K562 (cell line): ENCODE data around the gene AGAP3. TPM values are rescaled to one million over a fixed set of nuclear protein-coding genes. Genes with fewer than 3 reads are reported as not detected.

Experiments
- BMI1 ChIP-seq: fragments of 150-350 bp; IDR thresholded peaks from 2 replicates; pipeline ENCODE4 v1.6.1; 2014; ENCODE audit warnings: low read length
- CAMTA2 ChIP-seq: fragments of 250-450 bp; sonication (Bioruptor Pico); conservative IDR thresholded peaks from 2 replicates; pipeline ENCODE4 v1.5.1; 2022
- CBX1 ChIP-seq: sonication (generic); IDR thresholded peaks from 2 replicates; pipeline ENCODE4 v1.6.1; 2016; ENCODE audit warnings: antibody characterized with exemption, low read depth, mild to moderate bottlenecking
- CTCFL ChIP-seq: IDR thresholded peaks from 2 replicates; pipeline ENCODE4 v1.6.1; 2011; ENCODE audit warnings: borderline replicate concordance, low read depth, mild to moderate bottlenecking, moderate library complexity, low read length; ENCODE audit not compliant: insufficient read depth, poor library complexity, severe bottlenecking
- CUX1 ChIP-seq: fragments of 200-800 bp; sonication (Bioruptor generic); IDR thresholded peaks from 2 replicates; pipeline ENCODE4 v1.6.1; 2016; ENCODE audit warnings: missing genetic modification characterization, missing compliant biosample characterization
- DACH1 ChIP-seq: fragments of 450-650 bp; IDR thresholded peaks from 2 replicates; pipeline ENCODE4 v1.6.1; 2018; ENCODE audit not compliant: partially characterized antibody
- HDAC8 ChIP-seq: fragments of 450-650 bp; IDR thresholded peaks from 2 replicates; pipeline ENCODE4 v1.6.1; 2016; ENCODE audit warnings: mild to moderate bottlenecking, missing genetic modification characterization, moderate library complexity, missing compliant biosample characterization
- HMBOX1 ChIP-seq: sonication (generic); IDR thresholded peaks from 2 replicates; pipeline ENCODE4 v1.6.1; 2016
- KAT7 ChIP-seq: sonication (generic); formaldehyde crosslinking; IDR thresholded peaks from 2 replicates; pipeline ENCODE4 v1.8.0; 2022; ENCODE audit warnings: missing genetic modification reagents, mild to moderate bottlenecking, borderline replicate concordance
- KLF10 ChIP-seq: fragments of 250-450 bp; sonication (Bioruptor Pico); IDR thresholded peaks from 2 replicates; pipeline ENCODE4 v1.6.1; 2021; ENCODE audit warnings: matching md5 sums
- MYC ChIP-seq, 2 experiments: fragments of 250-450 bp in 1 of 2; sonication (Bioruptor Pico) in 1 of 2; IDR thresholded peaks; 2 replicates each; pipeline versions ENCODE4 v1.5.1 to v1.6.1; 2012 to 2021; ENCODE audit warnings: low read depth in 2 of 2, borderline replicate concordance in 1 of 2, improper control_type of control experiment in 1 of 2, low read length in 1 of 2, mild to moderate bottlenecking in 1 of 2, moderate library complexity in 1 of 2
- NFE2 ChIP-seq: IDR thresholded peaks from 2 replicates; pipeline ENCODE4 v1.6.1; 2014; ENCODE audit warnings: antibody characterized with exemption, low read depth
- SAFB ChIP-seq: fragments of 200-400 bp; formaldehyde crosslinking; IDR thresholded peaks from 2 replicates; pipeline ENCODE4 v1.6.1; 2017; ENCODE audit warnings: low read depth, low read length, borderline replicate concordance
- ZKSCAN8 ChIP-seq: fragments of 200-800 bp; sonication (Bioruptor generic); IDR thresholded peaks from 2 replicates; pipeline ENCODE4 v1.6.1; 2016; ENCODE audit warnings: missing genetic modification characterization, missing compliant biosample characterization
- ZNF146 ChIP-seq: IDR thresholded peaks from one replicate; pipeline ENCODE4 v1.6.1; 2018; ENCODE audit warnings: missing compliant biosample characterization; ENCODE audit not compliant: unreplicated experiment
- ZNF277 ChIP-seq: fragments of 250-450 bp; sonication (Bioruptor Pico); IDR thresholded peaks from 2 replicates; pipeline ENCODE4 v1.8.0; 2022; ENCODE audit warnings: inconsistent platforms, mild to moderate bottlenecking, moderate library complexity, borderline replicate concordance
- ZNF384 ChIP-seq: IDR thresholded peaks from 2 replicates; pipeline ENCODE4 v1.6.1; 2012; ENCODE audit warnings: low read depth, low read length, improper control_type of control experiment
- polyA plus RNA-seq, 8 experiments: library from polyadenylated mRNA; depleted of rRNA in 4 of 8; stranded (reverse) in 5 of 8; unstranded in 3 of 8; fragments of >200 nt; fragmentation: Nextera tagmentation in 2 of 8; fragmentation: Illumina TruSeq in 1 of 8; extraction: Ambion mirVana in 2 of 8; extraction: Trizol in 1 of 8; gene quantifications; 2 replicates each; pipeline versions ENCODE4 v1.2.1 to v1.2.3, GENCODE V29; 2011 to 2014; ENCODE audit warnings: inconsistent platforms in 1 of 8, missing spikeins in 1 of 8
- total RNA-seq, 7 experiments: library from RNA; depleted of rRNA in 6 of 7; stranded (reverse); fragments of >200 nt in 6 of 7; fragmentation: Illumina TruSeq in 2 of 7; extraction: Trizol in 2 of 7; gene quantifications; 2 replicates each; pipeline versions ENCODE4 v1.2.1 to v1.2.3, GENCODE V29; 2011 to 2021; ENCODE audit warnings: low replicate concordance in 1 of 7

The AGAP3 gene
- total and polyA plus RNA-seq, 9 of the 15 experiments (the other 6 are each of a cell fraction or from before 2014, with no cell fraction given), result 3.4 to 208 (median 62.2) TPM

- no peak for TF ChIP-seq CAMTA2 (CRISPR knock-in tag)
- TF ChIP-seq DACH1, result peak; percentile 64
- peak; percentile 82 for TF ChIP-seq MYC (IDR thresholded peaks at IDR 0.05; ENCODE audit: low read depth, low read length)
- peak; percentile 90 for TF ChIP-seq MYC (CRISPR knock-in tag; IDR thresholded peaks at IDR 0.05; ENCODE audit: borderline replicate concordance, low read depth)
- TF ChIP-seq ZKSCAN8 (CRISPR knock-in tag), result no peak
- TF ChIP-seq SAFB, result no peak; the same call in 1 of the 2 replicates
- TF ChIP-seq ZNF384, result no peak
- no peak for TF ChIP-seq ZNF146 (CRISPR knock-in tag)
- peak; percentile 43; the same call in 1 of the 2 replicates for TF ChIP-seq HDAC8 (tag)
- 0 out of 2 replicates have a peak, but pooled peaks have one; percentile 46 for TF ChIP-seq CBX1
- no peak for TF ChIP-seq BMI1
- TF ChIP-seq CUX1 (CRISPR knock-in tag), result no peak
- no peak for TF ChIP-seq HMBOX1
- 0 out of 2 replicates have a peak, but pooled peaks have one; percentile 2 for TF ChIP-seq NFE2
- no peak for TF ChIP-seq KAT7 (CRISPR knock-in tag)
- TF ChIP-seq CTCFL, result peak; percentile 15
- TF ChIP-seq KLF10 (CRISPR knock-in tag), result no peak
- TF ChIP-seq ZNF277 (CRISPR knock-in tag), result no peak
Observed at GRCh38 chr7:151085691-151086620, at the start of gene AGAP3 (continued).
